CD14-positive monocyte (primary cell): ENCODE data around the gene TPRN. TPM values are rescaled to one million over a fixed set of nuclear protein-coding genes. Genes with fewer than 3 reads are reported as not detected.

Source experiments
- DNase-seq, 3 donors: peaks; one replicate each; pipeline ENCODE4 v3.0.0-alpha.2; 2011 to 2022
- H2AFZ ChIP-seq: 2 replicates; pipeline ENCODE4 v1.6.0; 2012; ENCODE audit warnings: mild to moderate bottlenecking, low read depth, low read length, inconsistent platforms; ENCODE audit not compliant: insufficient read depth, poor library complexity, severe bottlenecking
- H3K27ac ChIP-seq, 2 donors: 1 replicate in 1 of 2; 2 replicates in 1 of 2; pipeline ENCODE4 v1.5.1; 2012 to 2013; ENCODE audit warnings: low read length in 2 of 2, control low read depth in 1 of 2, inconsistent platforms in 1 of 2, low read depth in 1 of 2, mild to moderate bottlenecking in 1 of 2
- H3K27me3 ChIP-seq, 2 donors: one replicate each; pipeline versions ENCODE4 v1.6.0 to v1.6.1; 2011 to 2013; ENCODE audit warnings: low read length in 2 of 2; ENCODE audit not compliant: control insufficient read depth in 2 of 2, insufficient read depth in 2 of 2
- H3K36me3 ChIP-seq, 2 donors: replicated peaks in 1 of 2; 1 replicate in 1 of 2; 2 replicates in 1 of 2; pipeline versions ENCODE4 v1.5.1 to v1.6.1; 2012 to 2013; ENCODE audit warnings: low read length in 2 of 2, control low read depth in 1 of 2, inconsistent platforms in 1 of 2, mild to moderate bottlenecking in 1 of 2; ENCODE audit not compliant: insufficient read depth in 2 of 2, control insufficient read depth in 1 of 2
- H3K4me1 ChIP-seq, 2 donors: 1 replicate in 1 of 2; 2 replicates in 1 of 2; pipeline versions ENCODE4 v1.5.1 to v1.6.1; 2012 to 2013; ENCODE audit warnings: low read length in 2 of 2, control low read depth in 1 of 2, inconsistent platforms in 1 of 2, mild to moderate bottlenecking in 1 of 2, moderate library complexity in 1 of 2; ENCODE audit not compliant: insufficient read depth in 2 of 2, control insufficient read depth in 1 of 2
- H3K4me2 ChIP-seq: replicated peaks from 2 replicates; pipeline ENCODE3; 2012; ENCODE audit warnings: low read length, moderate library complexity, mild to moderate bottlenecking; ENCODE audit not compliant: poor library complexity, severe bottlenecking; ENCODE audit errors: extremely low read depth
- H3K4me3 ChIP-seq, 3 experiments: fragments of 200-600 bp in 1 of 3; sonication (generic) in 1 of 3; replicated peaks in 1 of 3; 1 replicate in 2 of 3; 2 replicates in 1 of 3; pipeline ENCODE4 v1.5.1; 2011 to 2013; ENCODE audit warnings: low read length in 3 of 3, mild to moderate bottlenecking in 3 of 3, control low read depth in 2 of 3, low read depth in 2 of 3, inconsistent platforms in 1 of 3, moderate library complexity in 1 of 3
- H3K79me2 ChIP-seq: 2 replicates; pipeline ENCODE4 v1.6.0; 2012; ENCODE audit warnings: mild to moderate bottlenecking, control low read depth, inconsistent platforms, low read length, moderate library complexity; ENCODE audit not compliant: insufficient read depth
- H3K9ac ChIP-seq: 2 replicates; pipeline ENCODE4 v1.6.0; 2017; ENCODE audit warnings: low read length, mild to moderate bottlenecking; ENCODE audit not compliant: insufficient read depth, poor library complexity, severe bottlenecking
- H3K9me3 ChIP-seq, 2 donors: replicated peaks in 1 of 2; 1 replicate in 1 of 2; 2 replicates in 1 of 2; pipeline versions ENCODE4 v1.5.1 to v1.6.1; 2012 to 2013; ENCODE audit warnings: low read length in 2 of 2, control low read depth in 1 of 2; ENCODE audit not compliant: control insufficient read depth in 1 of 2, insufficient read depth in 1 of 2
- H4K20me1 ChIP-seq: 2 replicates; pipeline ENCODE4 v1.6.0; 2012; ENCODE audit warnings: mild to moderate bottlenecking, low read length, control low read depth, moderate library complexity; ENCODE audit not compliant: insufficient read depth
- H3K27ac Mint-ChIP-seq, 7 donors: one replicate each; pipeline ENCODE4 v1.8.0; 2020; ENCODE audit warnings: mild to moderate bottlenecking in 7 of 7, mixed read lengths in 7 of 7, moderate library complexity in 6 of 7, inconsistent platforms in 2 of 7
- H3K27me3 Mint-ChIP-seq, 3 donors: one replicate each; pipeline ENCODE4 v1.8.0; 2021 to 2022; ENCODE audit warnings: low read depth in 3 of 3, mild to moderate bottlenecking in 3 of 3, mixed read lengths in 3 of 3, moderate library complexity in 3 of 3, inconsistent platforms in 1 of 3
- H3K36me3 Mint-ChIP-seq, 2 donors: one replicate each; pipeline ENCODE4 v1.8.0; 2020; ENCODE audit warnings: mixed read lengths in 2 of 2, inconsistent platforms in 1 of 2, mild to moderate bottlenecking in 1 of 2
- H3K4me1 Mint-ChIP-seq: one replicate; pipeline ENCODE4 v1.8.0; 2020; ENCODE audit warnings: mild to moderate bottlenecking, mixed read lengths
- H3K4me3 Mint-ChIP-seq, 2 donors: one replicate each; pipeline ENCODE4 v1.8.0; 2020; ENCODE audit warnings: mild to moderate bottlenecking in 2 of 2, mixed read lengths in 2 of 2, moderate library complexity in 1 of 2
- H3K9me3 Mint-ChIP-seq, 7 donors: one replicate each; pipeline ENCODE4 v1.8.0; 2020 to 2022; ENCODE audit warnings: mixed read lengths in 7 of 7, mild to moderate bottlenecking in 6 of 7, moderate library complexity in 6 of 7, inconsistent platforms in 2 of 7
- WGBS: methylation state at CpG from one replicate; pipeline ENCODE4 v1.1.5; 2013; ENCODE audit warnings: missing lambda C conversion rate; ENCODE audit not compliant: insufficient coverage; 5-methylcytosine and 5-hydroxymethylcytosine counted together
- intact Hi-C, 2 donors: fragments of 100-400 bp; cut with micrococcal nuclease; formaldehyde crosslinking; loops; one replicate each; pipeline versions ENCODE4 v1.15.0 to v1.15.1; 2023
- polyA plus RNA-seq, 3 donors: library from polyadenylated mRNA; depleted of rRNA in 1 of 3; unstranded in 2 of 3; stranded (reverse) in 1 of 3; fragments of 300-500 nt in 2 of 3; fragments of >200 nt in 1 of 3; fragmentation: Illumina TruSeq in 2 of 3; gene quantifications; 1 replicate in 2 of 3; 2 replicates in 1 of 3; pipeline ENCODE4 v1.2.3, GENCODE V29; 2012 to 2021
- TF ChIP-seq, protein P1 (sequence below): fragments of 200-600 bp; IDR thresholded peaks from one replicate; pipeline ENCODE4 v1.8.0; 2022; ENCODE audit warnings: antibody characterized with exemption, mild to moderate bottlenecking

The TPRN gene
- polyA plus RNA-seq, 3 donors, result 0.30 to 4.6 (median 0.46) TPM

DNA sequence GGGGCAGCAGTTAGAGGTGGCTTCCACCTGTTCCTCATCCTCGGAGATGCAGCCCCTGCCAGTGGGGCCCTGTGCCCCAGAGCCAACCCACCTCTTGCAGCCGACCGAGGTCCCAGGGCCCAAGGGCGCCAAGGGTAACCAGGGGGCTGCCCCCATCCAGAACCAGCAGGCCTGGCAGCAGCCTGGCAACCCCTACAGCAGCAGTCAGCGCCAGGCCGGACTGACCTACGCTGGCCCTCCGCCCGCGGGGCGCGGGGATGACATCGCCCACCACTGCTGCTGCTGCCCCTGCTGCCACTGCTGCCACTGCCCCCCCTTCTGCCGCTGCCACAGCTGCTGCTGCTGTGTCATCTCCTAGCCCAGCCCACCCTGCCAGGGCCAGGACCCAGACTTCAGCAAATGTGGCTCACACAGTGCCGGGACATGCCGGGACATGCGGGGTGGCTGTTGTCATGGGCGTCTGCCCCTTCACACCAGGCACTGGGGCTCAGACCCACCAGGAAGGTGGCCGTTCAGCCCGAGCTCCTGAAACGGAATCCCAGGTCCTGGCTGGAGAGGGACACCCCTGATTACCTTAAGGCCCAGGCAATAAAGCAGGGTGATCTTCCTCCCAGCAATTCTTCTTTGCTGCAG lies 25.3 kb upstream of the TPRN start:
- H3K27ac Mint-ChIP-seq, result no peak overlapping the region
- no peak for DNase-seq
- Histone ChIP-seq H3K9me3 (no peaks in the 10 kb centered on the region), H3K4me1 (peaks cover 29 to 35% of the 10 kb centered on the region in 2 donors), H3K79me2 (no peaks in the 10 kb centered on the region), H4K20me1 (no peaks in the 10 kb centered on the region), H3K9ac (no peak overlapping the region), H3K36me3 (no peaks in the 10 kb centered on the region), H3K4me2 (no peak overlapping the region), H2AFZ (no peak overlapping the region), H3K4me3 (no peak overlapping the region), H3K27ac (no peak overlapping the region), H3K27me3 (peaks cover 0 to 18% of the 10 kb centered on the region in 2 donors)
- H3K36me3 Mint-ChIP-seq, result no peaks in the 10 kb centered on the region
- peaks cover 5 to 42% (median 6%) of the 10 kb centered on the region in 3 donors for H3K27me3 Mint-ChIP-seq
- H3K9me3 Mint-ChIP-seq, result peaks cover 0 to 2% (median 0%) of the 10 kb centered on the region in 7 donors
- intact Hi-C loops, result loop anchor here in 1 of 2 donors (5.0 kb wide), 1 partner anchor 109 kb away; no protein-coding TSS in a partner anchor
- H3K4me3 Mint-ChIP-seq, result no peak overlapping the region
- TF ChIP-seq, protein P1, sequence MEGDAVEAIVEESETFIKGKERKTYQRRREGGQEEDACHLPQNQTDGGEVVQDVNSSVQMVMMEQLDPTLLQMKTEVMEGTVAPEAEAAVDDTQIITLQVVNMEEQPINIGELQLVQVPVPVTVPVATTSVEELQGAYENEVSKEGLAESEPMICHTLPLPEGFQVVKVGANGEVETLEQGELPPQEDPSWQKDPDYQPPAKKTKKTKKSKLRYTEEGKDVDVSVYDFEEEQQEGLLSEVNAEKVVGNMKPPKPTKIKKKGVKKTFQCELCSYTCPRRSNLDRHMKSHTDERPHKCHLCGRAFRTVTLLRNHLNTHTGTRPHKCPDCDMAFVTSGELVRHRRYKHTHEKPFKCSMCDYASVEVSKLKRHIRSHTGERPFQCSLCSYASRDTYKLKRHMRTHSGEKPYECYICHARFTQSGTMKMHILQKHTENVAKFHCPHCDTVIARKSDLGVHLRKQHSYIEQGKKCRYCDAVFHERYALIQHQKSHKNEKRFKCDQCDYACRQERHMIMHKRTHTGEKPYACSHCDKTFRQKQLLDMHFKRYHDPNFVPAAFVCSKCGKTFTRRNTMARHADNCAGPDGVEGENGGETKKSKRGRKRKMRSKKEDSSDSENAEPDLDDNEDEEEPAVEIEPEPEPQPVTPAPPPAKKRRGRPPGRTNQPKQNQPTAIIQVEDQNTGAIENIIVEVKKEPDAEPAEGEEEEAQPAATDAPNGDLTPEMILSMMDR, result no peak
- H3K4me1 Mint-ChIP-seq, result peaks cover 20% of the 10 kb centered on the region
- 78% methylated on average over 21 of the region's 21 CpGs for WGBS

DNA sequence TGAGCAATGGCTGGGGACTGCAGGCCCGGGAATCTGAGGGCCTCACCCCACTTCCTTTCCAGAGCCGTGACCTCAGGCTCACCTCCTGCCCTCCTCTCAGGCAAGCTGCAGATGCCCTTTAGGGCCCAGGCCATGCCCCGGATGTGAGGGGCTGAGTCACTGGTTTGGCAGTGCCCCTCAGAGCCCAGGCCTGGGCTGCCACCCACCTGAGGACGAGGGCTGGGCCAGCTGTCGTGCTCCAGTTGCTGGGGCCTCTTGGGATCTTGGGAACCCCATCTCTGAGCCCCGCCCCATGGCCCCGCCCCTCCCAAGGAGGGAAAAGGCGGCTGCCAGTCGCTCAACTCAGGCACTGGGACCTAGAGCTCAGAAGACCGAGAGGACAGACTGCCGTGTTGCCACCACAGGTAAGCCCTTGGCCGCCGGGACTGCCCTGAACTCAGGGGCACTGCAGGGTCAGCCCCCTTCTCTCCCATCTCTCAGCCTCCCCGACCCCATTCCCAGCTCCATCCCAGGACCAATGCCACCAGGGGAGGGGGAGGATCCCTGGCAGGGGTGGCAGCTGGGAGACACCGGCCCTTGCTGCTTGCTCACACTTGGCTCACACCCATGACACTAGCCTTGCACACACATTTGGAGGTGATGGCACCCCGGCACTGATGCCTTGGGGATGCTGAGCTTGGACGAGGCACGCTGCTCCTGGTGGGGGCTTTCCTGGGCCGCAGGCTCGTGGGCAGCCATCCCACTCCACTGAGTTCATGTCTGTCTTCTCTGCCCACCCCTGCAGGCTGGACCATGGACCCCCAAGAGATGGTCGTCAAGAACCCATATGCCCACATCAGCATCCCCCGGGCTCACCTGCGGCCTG lies 24.5 kb upstream of the TPRN start, which contains the start of gene CYSRT1:
CYSRT1 (plus strand) TSS at position 345 of the 865 bp plus-strand sequence; CDS start at position 793, 448 bp downstream.
- TF ChIP-seq, protein P1, result no peak
- peak within 1 kb of the TSS; percentile 70 to 92 (median 73) for H3K4me3 ChIP-seq
- Mint-ChIP-seq H3K4me1 (peaks cover 20% of the 10 kb centered on the region), H3K27me3 (peaks cover 7 to 46% (median 13%) of the 10 kb centered on the region in 3 donors), H3K4me3 (peak within 1 kb of the TSS; percentile 79 to 90), H3K27ac (peak within 1 kb of the TSS in 3 of 7 donors; percentile 68 to 77 (median 75)), H3K9me3 (peaks cover 0 to 2% (median 0%) of the 10 kb centered on the region in 7 donors), H3K36me3 (no peaks in the 10 kb centered on the region)
- H4K20me1 ChIP-seq, result no peaks in the 10 kb centered on the region
- H3K4me1 ChIP-seq, result peaks cover 29 to 35% of the 10 kb centered on the region in 2 donors
- peak within 1 kb of the TSS; percentile 49 to 90 for H3K27ac ChIP-seq
- WGBS, result 59% methylated on average over 19 of the region's 23 CpGs
- peak within 1 kb of the TSS; percentile 91 for H3K9ac ChIP-seq
- no peaks in the 10 kb centered on the region for H3K9me3 ChIP-seq
- H3K36me3 ChIP-seq, result no peaks in the 10 kb centered on the region
- intact Hi-C loops, result loop anchor here (1.0 to 5.0 kb wide), 3 partner anchors 36 to 108 kb away; no protein-coding TSS in a partner anchor
- H3K27me3 ChIP-seq, result peaks cover 0 to 23% of the 10 kb centered on the region in 2 donors
- no peaks in the 10 kb centered on the region for H3K79me2 ChIP-seq
- peak within 1 kb of the TSS; percentile 100 for H3K4me2 ChIP-seq
- peak in 1 of 3 donors; percentile 62 for DNase-seq
- H2AFZ ChIP-seq, result peak within 1 kb of the TSS; percentile 99
